ENCODE measurements around the gene NDUFS4. TPM values are rescaled to one million over a fixed set of nuclear protein-coding genes. Genes with fewer than 3 reads are reported as not detected.
"Not testable (repeated sequence)": the region's sequence is repeated elsewhere in the genome, so short reads cannot be mapped to it uniquely, and the experiment has no call there.

NDUFS4 gene
- polyA plus RNA-seq, 1 donor from 2014 or later, result 275 TPM

DNA sequence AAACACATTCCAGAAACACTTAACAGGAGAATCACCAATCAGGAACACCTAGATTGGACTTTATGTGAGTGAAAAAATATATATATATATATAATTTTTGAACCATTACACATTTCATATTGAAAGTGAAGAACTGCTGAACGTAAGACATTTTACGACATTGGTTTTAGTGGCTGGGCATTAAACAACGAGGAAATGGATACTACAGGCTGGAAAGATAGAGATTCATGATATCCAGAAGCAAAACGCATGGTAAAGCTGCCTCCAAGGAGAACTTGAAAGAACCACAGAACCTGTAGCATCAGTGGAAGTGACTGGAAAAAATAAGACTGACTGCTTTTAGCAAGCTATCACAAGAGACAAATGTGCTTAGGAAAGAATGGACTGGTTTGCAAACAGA, 13.2 kb upstream of the NDUFS4 start:
- Histone ChIP-seq H3K4me3 (ENCODE audit: low read length) (no peak overlapping the region), H3K4me2 (ENCODE audit: low read length) (no peak overlapping the region), H4K20me1 (ENCODE audit: insufficient read depth) (no peaks in the 10 kb centered on the region), H3F3A (ENCODE audit: insufficient read depth, low read length, poor library complexity, severe bottlenecking) (no peaks in the 10 kb centered on the region), H3K9me3 (ENCODE audit: low read length) (no peaks in the 10 kb centered on the region), H3K79me2 (replicated peaks; ENCODE audit: insufficient read depth, low read length) (no peaks in the 10 kb centered on the region), H3K36me3 (ENCODE audit: insufficient read depth, low read length) (no peaks in the 10 kb centered on the region), H3K9me2 (ENCODE audit: insufficient read depth, low read length) (no peaks in the 10 kb centered on the region), H3K27ac (ENCODE audit: low read length) (no peak overlapping the region), H3K9ac (ENCODE audit: low read length) (no peak overlapping the region), H2AFZ (ENCODE audit: low read depth, low read length) (no peak overlapping the region), H3K27me3 (ENCODE audit: insufficient read depth, low read depth, low read length) (no peaks in the 10 kb centered on the region)
- TF ChIP-seq RAD21 (conservative IDR thresholded peaks at IDR 0.05) (no peak), SMC3 (conservative IDR thresholded peaks at IDR 0.05; ENCODE audit: poor library complexity) (no peak), MXI1 (conservative IDR thresholded peaks at IDR 0.05; ENCODE audit: poor library complexity, severe bottlenecking) (no peak)
- TF ChIP-seq, protein P1, sequence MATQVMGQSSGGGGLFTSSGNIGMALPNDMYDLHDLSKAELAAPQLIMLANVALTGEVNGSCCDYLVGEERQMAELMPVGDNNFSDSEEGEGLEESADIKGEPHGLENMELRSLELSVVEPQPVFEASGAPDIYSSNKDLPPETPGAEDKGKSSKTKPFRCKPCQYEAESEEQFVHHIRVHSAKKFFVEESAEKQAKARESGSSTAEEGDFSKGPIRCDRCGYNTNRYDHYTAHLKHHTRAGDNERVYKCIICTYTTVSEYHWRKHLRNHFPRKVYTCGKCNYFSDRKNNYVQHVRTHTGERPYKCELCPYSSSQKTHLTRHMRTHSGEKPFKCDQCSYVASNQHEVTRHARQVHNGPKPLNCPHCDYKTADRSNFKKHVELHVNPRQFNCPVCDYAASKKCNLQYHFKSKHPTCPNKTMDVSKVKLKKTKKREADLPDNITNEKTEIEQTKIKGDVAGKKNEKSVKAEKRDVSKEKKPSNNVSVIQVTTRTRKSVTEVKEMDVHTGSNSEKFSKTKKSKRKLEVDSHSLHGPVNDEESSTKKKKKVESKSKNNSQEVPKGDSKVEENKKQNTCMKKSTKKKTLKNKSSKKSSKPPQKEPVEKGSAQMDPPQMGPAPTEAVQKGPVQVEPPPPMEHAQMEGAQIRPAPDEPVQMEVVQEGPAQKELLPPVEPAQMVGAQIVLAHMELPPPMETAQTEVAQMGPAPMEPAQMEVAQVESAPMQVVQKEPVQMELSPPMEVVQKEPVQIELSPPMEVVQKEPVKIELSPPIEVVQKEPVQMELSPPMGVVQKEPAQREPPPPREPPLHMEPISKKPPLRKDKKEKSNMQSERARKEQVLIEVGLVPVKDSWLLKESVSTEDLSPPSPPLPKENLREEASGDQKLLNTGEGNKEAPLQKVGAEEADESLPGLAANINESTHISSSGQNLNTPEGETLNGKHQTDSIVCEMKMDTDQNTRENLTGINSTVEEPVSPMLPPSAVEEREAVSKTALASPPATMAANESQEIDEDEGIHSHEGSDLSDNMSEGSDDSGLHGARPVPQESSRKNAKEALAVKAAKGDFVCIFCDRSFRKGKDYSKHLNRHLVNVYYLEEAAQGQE (IDR thresholded peaks at IDR 0.05; ENCODE audit: borderline replicate concordance), result no peak

DNA sequence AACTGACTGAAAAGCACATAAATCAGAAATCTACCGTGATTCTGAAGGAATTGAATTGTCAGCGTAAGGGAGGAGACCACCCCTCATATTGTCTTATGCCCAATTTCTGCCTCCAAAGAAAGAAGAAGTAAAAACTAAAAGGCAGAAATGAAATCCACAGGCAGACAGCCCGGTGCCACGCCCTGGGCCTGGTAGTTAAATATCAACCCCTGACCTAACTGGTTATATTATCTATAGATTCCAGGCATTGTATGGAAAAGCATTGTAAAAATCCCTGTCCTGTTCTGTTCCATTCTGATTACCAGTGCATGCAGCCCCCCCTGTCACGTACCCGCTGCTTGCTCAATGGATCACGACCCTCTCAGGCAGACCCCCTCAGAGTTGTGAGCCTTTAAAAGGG, 11.9 kb upstream of the NDUFS4 start:
- H3K36me3 ChIP-seq (ENCODE audit: insufficient read depth, low read length); H3K9ac ChIP-seq (ENCODE audit: low read length); H3F3A ChIP-seq (ENCODE audit: insufficient read depth, low read length, poor library complexity, severe bottlenecking); H3K9me2 ChIP-seq (ENCODE audit: insufficient read depth, low read length); H3K27ac ChIP-seq (ENCODE audit: low read length); H4K20me1 ChIP-seq (ENCODE audit: insufficient read depth); H2AFZ ChIP-seq (ENCODE audit: low read depth, low read length); H3K4me3 ChIP-seq (ENCODE audit: low read length); H3K9me3 ChIP-seq (ENCODE audit: low read length); H3K4me2 ChIP-seq (ENCODE audit: low read length); H3K79me2 ChIP-seq (replicated peaks; ENCODE audit: insufficient read depth, low read length); H3K27me3 ChIP-seq (ENCODE audit: insufficient read depth, low read depth, low read length): not testable (repeated sequence)

DNA sequence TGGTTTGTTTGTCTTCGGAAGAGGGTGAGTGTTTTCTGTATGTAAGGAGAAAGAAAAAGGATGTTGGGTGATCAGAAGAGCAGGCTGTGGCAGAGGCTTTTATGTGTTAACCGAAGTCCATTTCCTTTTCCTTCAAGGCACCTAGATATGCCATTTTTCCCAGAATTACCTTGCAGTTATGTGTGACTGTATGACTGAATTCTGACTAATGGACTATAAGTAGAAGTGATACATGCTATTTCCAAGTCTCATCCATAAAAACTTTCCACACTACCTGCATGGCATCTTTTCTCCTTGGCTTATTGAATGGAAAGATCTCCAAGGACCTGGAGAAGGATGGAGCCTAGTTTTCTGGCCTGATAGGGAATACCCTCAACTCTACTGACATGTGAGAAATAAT, 10.6 kb upstream of the NDUFS4 start:
- H3K9me3 ChIP-seq (ENCODE audit: low read length), result no peaks in the 10 kb centered on the region

More for the DNA sequence above, 10.6 kb upstream of the NDUFS4 start:
- no peaks in the 10 kb centered on the region for H3F3A ChIP-seq (ENCODE audit: insufficient read depth, low read length, poor library complexity, severe bottlenecking)
- H3K9me2 ChIP-seq (ENCODE audit: insufficient read depth, low read length), result no peaks in the 10 kb centered on the region
- H3K36me3 ChIP-seq (ENCODE audit: insufficient read depth, low read length), result no peaks in the 10 kb centered on the region
- no peaks in the 10 kb centered on the region for H3K27me3 ChIP-seq (ENCODE audit: insufficient read depth, low read depth, low read length)
- TF ChIP-seq SMC3 (conservative IDR thresholded peaks at IDR 0.05; ENCODE audit: poor library complexity), result no peak
- TF ChIP-seq, protein P1 (IDR thresholded peaks at IDR 0.05; ENCODE audit: borderline replicate concordance), result no peak
- TF ChIP-seq, protein P2, sequence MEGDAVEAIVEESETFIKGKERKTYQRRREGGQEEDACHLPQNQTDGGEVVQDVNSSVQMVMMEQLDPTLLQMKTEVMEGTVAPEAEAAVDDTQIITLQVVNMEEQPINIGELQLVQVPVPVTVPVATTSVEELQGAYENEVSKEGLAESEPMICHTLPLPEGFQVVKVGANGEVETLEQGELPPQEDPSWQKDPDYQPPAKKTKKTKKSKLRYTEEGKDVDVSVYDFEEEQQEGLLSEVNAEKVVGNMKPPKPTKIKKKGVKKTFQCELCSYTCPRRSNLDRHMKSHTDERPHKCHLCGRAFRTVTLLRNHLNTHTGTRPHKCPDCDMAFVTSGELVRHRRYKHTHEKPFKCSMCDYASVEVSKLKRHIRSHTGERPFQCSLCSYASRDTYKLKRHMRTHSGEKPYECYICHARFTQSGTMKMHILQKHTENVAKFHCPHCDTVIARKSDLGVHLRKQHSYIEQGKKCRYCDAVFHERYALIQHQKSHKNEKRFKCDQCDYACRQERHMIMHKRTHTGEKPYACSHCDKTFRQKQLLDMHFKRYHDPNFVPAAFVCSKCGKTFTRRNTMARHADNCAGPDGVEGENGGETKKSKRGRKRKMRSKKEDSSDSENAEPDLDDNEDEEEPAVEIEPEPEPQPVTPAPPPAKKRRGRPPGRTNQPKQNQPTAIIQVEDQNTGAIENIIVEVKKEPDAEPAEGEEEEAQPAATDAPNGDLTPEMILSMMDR (IDR thresholded peaks at IDR 0.05; ENCODE audit: poor library complexity, severe bottlenecking), result no peak
- no peak for TF ChIP-seq TAF1 (IDR thresholded peaks at IDR 0.05; ENCODE audit: low read depth)
- TF ChIP-seq MXI1 (conservative IDR thresholded peaks at IDR 0.05; ENCODE audit: poor library complexity, severe bottlenecking), result no peak
- TF ChIP-seq RAD21 (conservative IDR thresholded peaks at IDR 0.05), result no peak
- no peak for TF ChIP-seq EZH2 (IDR thresholded peaks at IDR 0.05; ENCODE audit: borderline replicate concordance, insufficient read depth, low read length, poor library complexity, severe bottlenecking)
- no peak for TF ChIP-seq EP300 (conservative IDR thresholded peaks at IDR 0.05; ENCODE audit: poor library complexity, severe bottlenecking)
- no peak for TF ChIP-seq POLR2AphosphoS5 (IDR thresholded peaks at IDR 0.05)
- no peaks in the 10 kb centered on the region for H4K20me1 ChIP-seq (ENCODE audit: insufficient read depth)
- H3K79me2 ChIP-seq (replicated peaks; ENCODE audit: insufficient read depth, low read length), result no peaks in the 10 kb centered on the region
- H3K4me3 ChIP-seq (ENCODE audit: low read length), result no peak overlapping the region
- H3K4me2 ChIP-seq (ENCODE audit: low read length), result no peak overlapping the region
- H3K27ac ChIP-seq (ENCODE audit: low read length), result no peak overlapping the region
- H2AFZ ChIP-seq (ENCODE audit: low read depth, low read length), result no peak overlapping the region
- no peak overlapping the region for H3K9ac ChIP-seq (ENCODE audit: low read length)

Data from neural cell (in vitro differentiated cells).